Measurements from ENCODE around the gene VEZT.

DNA sequence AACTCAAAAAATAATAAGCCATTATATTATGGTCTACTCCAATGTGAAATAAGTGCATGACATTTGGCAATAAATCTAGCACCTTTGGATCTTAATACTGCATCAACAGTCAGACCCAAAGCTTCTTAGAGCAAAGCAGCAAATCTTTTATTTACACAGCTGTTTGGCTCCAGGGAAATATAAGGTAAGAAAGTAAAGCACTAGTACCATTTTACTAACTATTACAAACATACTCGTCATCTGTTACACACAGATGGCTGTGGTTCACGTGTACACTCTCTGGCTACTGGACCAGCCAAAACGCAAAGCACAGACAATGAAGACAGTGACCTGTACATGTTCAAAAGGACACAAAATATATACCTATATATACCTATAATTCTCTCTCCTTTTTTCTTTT, 3.1 kb upstream of the VEZT start:
- TF ChIP-seq, protein P1, sequence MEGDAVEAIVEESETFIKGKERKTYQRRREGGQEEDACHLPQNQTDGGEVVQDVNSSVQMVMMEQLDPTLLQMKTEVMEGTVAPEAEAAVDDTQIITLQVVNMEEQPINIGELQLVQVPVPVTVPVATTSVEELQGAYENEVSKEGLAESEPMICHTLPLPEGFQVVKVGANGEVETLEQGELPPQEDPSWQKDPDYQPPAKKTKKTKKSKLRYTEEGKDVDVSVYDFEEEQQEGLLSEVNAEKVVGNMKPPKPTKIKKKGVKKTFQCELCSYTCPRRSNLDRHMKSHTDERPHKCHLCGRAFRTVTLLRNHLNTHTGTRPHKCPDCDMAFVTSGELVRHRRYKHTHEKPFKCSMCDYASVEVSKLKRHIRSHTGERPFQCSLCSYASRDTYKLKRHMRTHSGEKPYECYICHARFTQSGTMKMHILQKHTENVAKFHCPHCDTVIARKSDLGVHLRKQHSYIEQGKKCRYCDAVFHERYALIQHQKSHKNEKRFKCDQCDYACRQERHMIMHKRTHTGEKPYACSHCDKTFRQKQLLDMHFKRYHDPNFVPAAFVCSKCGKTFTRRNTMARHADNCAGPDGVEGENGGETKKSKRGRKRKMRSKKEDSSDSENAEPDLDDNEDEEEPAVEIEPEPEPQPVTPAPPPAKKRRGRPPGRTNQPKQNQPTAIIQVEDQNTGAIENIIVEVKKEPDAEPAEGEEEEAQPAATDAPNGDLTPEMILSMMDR (IDR thresholded peaks at IDR 0.05), result no peak
- no peak for TF ChIP-seq POLR2A (IDR thresholded peaks at IDR 0.05)

All from ovary (tissue), 3 donors.